Hindlimb muscle (tissue), 1 donor: ENCODE data around the gene AP5M1. TPM values are rescaled to one million over a fixed set of nuclear protein-coding genes. Genes with fewer than 3 reads are reported as not detected.
A peak's percentile ranks its signal among the peaks of the same experiment; 100 is the strongest.
"Not testable (repeated sequence)": the region's sequence is repeated elsewhere in the genome, so short reads cannot be mapped to it uniquely, and the experiment has no call there.

ENCODE experiments used
- DNase-seq: peaks from one replicate; pipeline ENCODE4 v3.0.0-alpha.2; 2013
- polyA plus RNA-seq: library from polyadenylated mRNA; unstranded; fragments of 120-200 nt; gene quantifications from one replicate; pipeline ENCODE4 v1.2.1, GENCODE V29; 2013; ENCODE audit not compliant: insufficient read length

AP5M1 gene, protein sequence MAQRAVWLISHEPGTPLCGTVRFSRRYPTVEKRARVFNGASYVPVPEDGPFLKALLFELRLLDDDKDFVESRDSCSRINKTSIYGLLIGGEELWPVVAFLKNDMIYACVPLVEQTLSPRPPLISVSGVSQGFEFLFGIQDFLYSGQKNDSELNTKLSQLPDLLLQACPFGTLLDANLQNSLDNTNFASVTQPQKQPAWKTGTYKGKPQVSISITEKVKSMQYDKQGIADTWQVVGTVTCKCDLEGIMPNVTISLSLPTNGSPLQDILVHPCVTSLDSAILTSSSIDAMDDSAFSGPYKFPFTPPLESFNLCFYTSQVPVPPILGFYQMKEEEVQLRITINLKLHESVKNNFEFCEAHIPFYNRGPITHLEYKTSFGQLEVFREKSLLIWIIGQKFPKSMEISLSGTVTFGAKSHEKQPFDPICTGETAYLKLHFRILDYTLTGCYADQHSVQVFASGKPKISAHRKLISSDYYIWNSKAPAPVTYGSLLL
- 27.1 TPM for polyA plus RNA-seq

DNA sequence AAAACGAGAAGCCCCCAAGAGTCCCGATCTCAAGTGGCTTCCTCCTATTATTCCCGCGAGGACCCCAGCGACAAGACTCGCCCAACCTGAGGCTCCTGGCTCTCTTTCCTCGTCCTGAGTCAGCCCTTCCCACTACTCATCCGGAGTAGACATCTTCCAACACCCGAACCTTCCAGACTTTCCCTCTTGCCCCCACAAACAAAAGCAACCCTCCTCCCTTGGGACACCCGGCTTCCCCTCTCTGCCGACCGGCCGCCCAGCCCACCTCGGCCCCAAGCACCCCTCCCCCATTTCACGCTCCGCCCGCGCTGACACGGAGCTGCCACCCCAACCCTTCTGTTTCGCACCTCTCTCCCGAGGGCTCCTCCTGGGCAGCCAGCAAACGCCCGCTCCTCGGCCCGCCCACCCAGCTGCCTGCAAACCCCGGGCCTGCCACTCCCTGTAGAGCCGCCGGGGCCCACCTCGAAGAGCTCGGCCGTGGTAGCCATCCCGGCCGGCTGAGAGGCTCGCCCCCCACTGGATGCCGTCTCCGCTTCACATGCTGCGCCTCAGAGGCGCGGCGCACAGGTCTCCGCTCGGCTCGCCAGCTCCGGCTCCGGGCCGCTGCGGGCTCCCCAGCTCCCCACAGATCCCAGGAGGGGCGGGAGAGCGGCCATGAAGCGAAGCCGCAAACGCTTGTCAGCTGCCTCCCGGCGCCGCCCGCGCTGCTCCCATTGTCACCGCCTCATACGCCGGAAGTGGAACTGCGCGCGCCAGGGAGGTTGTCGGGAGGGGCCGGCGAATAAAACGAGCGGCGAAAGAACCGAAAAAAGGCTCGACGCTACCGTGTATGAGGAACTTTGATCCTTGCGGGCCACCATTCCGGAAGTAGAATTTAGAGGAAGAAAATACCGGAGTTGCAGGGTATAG lies at the start of gene AP5M1, which contains the start of gene EXOC5:
AP5M1 (plus strand) TSS at position 811 of the 909 bp plus-strand sequence. CDS start 344 bp downstream, outside the sequence.
EXOC5 (minus strand) TSS at position 745 of the 909 bp plus-strand sequence; CDS start at position 488, 257 bp downstream.
- DNase-seq: peak; percentile 93

DNA sequence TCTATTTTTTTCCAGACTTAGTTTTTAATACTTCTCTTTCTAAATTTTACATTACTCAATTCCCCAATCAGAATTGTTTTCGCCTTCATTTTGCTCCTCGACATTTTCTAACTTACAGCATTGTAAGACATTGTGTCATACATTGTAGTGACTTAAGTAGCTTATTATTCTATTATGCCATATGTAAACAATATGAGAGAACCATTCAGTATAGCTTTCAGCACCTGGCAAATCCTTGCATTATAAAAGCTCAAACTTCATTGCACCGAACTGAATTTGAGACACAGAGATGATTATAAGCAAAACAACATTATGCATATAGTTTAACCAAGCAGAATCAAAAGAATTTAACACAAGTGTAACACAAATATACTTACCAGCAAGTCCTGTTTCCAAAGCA lies 46.8 kb upstream of the AP5M1 start:
- no peak for DNase-seq

DNA sequence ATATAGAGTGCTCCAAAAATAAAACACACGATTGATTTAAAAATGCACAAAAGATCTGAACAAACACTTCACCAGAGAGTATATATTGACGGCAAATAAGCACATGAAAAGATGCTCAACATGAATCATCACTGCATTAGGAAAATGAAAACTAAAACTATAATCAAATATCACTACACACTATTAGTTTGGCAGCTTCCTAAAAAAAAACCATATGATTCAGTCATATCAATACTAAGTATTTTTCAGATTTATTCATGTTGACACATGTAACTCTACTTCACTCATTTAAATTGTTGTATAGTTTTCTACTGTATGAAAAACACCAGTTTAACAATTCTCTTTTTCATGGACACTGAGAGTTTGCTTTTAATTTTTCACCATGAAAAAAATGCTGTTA lies 41.7 kb upstream of the AP5M1 start:
- DNase-seq: no peak

DNA sequence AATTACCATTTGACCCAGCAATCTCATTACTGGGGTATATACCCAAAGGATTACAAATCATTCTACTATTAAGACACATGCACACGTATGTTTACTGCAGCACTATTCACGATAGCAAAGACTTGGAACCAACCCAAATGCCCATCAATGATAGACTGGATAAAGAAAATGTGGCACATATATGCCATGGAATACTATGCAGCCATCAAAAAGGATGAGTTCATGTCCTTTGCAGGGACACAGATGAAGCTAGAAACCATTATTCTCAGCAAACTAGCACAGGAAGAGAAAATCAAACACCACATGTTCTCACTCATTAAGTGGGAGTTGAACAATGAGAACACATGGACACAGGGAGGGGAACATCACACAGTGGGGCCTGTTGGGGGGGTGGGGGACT lies 40.5 kb upstream of the AP5M1 start:
- not testable (repeated sequence) for DNase-seq

DNA sequence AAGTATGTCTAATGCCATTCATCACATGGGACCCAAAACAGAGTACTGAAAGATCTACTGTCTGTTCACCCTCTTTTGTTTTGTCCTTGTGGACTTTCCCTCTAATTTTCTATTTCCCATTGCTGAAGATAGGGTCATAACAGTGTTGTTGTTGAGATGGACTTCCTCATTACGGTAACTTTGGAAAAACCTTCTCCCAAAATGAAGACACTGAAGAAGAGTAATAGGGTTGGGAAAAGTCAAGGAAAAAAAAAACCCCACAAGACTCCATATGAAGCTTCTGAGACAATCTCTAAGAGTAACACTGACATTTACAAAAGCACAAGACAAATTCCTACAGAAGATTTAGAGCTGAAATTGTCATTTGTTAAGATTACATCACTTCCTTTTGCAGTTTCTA lies 36.8 kb upstream of the AP5M1 start:
- no peak for DNase-seq

DNA sequence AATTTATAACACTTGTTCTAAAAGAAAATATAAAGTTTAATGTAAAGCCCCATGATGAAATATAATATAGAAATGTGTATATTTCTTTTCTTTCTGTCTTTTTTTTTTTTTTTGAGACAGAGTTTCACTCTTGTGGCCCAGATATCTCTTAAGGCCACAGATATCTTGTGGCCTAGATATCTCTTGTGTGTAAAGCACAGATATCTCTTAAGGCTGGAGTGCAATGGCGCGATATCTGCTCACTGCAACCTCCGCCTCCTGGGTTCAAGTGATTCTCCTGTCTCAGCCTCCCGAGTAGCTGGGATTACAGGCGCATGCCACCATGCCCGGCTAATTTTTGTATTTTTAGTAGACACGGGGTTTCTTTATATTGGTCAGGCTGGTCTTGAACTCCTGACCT lies 28.7 kb upstream of the AP5M1 start:
- DNase-seq: not testable (repeated sequence)

DNA sequence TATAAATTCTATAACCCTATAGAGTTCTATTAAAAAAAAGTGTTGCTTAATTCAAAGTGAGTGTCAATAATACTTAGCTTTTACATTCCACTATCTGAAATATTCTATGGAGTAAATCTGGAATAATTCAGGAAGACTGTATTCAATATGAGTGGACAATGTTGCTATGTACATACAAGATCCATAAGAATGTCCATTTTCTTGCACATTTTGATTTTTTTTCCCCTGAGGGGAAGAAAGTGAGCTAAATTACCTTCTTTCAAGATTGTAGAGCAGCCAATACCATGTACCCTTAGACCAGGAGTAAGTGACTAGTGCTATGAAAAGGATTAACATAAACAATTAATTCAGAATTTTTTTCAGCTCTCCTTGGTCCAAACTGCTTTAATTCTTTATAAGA lies 25.5 kb upstream of the AP5M1 start:
- DNase-seq: no peak

DNA sequence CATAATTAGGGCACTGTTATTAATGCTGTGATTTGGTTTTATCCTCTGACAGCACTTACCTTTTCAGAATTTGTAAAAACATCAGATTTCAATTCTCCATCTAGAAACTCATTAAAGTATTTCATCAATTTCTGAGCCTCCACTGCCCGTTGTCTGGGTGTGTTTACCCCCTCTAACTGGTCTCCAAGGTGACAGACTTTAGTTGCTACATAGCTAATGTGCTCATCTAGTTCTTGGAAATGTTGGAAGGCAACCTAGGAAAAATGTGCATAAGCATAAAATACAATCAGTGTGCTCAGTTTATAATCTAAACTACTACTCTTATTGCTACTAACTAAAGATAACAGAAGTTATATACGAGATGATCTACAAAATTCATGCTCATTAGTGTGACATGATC lies 24.7 kb upstream of the AP5M1 start:
- peak; percentile 16 for DNase-seq

DNA sequence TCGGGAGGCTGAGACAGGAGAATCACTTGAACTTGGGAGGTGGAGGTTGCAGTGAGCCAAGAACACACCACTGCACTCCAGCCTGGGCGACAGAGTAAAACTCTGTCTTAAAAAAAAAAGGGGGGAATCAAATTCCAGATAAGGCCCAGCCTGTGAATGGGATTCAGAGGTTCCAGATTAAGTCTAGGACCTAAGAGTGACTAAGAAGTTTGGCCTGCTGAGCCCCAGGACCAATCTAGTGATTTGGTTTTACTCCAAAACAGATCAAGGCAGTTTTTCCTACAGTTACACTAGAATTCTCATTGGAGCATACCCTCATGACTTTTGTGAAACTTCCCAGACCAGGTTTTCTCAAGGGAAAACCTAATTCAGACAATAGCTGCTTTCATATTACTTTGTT lies 22.8 kb upstream of the AP5M1 start:
- no peak for DNase-seq

DNA sequence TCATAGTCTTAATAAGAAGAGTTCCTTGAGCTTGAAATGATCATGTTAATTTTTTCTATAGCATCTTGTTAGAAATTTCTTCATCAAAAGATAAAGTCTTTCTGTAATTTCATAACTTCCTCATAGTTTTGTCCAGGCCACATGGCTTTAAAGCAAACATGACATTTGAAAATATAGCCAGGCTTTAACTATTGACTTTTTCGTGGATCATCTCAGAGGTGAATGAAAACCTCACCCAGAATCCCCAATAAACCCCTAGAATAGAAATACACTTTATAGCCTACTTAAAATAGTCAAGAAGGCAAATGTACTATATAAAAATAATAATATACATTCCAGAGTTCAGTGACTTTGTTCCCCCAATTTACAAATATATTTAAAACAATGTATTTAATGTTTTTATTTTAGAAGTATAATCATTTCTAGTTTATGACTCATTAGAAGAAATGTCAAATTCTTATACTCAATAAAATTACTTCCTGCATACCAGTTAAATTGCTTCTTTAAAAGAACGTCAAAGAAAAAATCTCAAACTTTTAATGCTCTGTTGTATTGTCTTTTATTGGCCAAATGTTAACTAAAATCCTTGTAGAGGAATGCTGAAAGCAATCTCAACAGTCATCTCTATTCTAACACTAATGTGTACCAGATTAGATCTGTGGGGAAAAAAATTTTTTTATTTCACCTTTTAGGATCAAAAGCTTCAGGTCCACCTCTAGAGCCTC lies 21.7 kb upstream of the AP5M1 start:
- DNase-seq: no peak

DNA sequence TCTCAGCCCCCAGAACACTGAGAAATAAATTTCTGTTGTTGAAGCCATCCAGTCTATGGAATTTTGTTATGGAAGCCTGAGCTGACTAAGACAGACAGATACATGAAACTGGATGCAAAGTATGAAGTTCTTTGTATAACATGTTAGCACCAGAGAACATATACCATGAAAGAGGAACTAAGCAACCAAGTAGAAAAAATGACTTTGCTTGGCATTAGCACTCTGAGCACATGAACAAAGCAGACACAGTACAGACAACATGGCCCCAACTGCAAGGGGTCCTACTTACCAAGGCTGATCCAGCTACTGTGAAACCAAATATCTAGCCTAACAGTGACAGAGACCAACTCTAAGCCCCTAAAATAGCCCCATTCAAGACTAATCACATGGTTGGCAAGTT lies 13.9 kb upstream of the AP5M1 start:
- DNase-seq: no peak

DNA sequence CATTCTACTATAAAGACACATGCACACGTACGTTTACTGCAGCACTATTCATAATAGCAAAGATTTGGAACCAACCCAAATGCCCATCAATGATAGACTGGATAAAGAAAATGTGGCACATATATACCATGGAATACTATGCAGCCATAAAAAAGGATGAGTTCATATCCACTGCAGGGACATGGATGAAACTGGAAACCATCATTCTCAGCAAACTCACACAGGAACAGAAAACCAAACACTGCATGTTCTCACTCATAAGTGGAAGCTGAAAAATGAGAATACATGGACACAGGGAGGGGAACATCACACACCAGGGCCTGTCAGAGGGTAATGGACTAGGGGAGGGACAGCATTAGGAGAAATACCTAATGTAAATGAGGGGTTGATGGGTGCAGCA lies 10.6 kb upstream of the AP5M1 start:
- DNase-seq: not testable (repeated sequence)

DNA sequence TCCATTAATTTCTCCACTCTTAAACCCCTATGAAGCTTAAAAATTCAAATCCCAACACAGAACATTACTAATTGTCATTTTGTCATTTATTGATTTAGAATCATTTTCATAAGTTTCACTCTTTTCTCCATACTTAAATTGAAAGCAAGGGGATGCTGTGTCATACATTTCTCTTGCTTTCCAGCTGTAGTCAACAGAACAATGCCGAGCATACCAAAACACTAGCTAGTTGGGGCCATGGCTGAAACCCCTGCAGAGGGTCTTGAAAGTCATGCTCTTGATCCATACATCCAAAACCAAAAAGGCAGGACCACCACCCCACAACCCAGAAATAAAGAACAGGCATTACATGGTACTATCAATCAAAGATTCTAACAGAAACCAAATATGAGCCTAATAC lies 9.1 kb upstream of the AP5M1 start:
- no peak for DNase-seq

DNA sequence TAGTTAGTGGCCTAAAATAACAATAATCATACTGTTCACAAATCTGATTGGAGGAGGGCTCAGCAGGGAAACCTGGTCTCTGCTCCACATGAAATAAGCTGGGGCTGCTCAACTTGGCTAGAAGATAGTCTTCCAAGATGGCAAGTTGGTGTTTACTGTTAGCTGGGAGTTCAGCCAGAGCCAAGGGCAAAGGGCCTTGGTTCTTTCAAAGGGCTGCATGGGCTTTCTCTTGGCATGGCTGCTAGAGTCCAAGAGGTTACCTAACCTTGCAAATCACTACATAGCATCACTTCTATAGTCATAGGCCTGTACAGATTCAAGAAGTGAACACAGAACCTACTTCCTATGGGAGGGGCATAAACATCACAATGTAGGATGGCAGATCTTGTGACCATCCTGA lies 7.2 kb upstream of the AP5M1 start:
- no peak for DNase-seq

DNA sequence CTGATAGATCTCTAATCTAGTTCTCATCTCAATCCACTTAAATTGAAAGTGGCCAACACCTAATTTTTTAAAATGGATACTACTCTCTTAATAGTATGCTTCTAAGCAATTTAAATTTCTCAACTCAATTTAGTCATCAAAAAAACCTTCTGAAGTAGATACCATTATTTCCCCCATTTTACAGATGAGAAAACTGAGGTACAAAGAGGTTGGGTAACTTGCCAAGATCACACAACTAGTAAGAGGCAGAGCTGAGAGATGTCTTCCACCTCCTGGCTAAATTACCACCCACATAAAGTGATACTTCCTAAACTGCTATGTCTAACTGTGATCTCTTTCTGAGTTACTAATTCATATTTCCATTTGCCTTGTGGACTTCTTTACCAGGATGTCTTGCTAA lies 6.7 kb upstream of the AP5M1 start:
- DNase-seq: no peak

DNA sequence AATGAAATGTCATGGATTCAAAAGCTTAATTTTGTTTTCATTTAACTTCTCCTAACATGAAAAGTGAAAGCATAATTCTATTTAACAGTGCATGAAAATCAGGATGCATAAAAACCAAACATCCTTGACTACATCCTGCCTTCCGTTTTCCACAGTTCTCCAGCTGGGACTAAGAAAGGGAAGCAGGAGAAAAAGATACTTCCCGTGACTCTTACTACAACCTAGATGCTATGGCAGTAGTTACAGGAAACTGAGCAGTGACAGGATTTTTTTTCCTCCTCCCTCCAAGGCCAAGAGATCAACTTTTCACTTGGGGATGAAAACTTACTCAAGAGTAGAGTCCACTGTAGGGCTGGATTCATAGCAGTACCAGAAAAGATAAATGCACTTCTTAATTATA lies 2.7 kb upstream of the AP5M1 start:
- DNase-seq: no peak

DNA sequence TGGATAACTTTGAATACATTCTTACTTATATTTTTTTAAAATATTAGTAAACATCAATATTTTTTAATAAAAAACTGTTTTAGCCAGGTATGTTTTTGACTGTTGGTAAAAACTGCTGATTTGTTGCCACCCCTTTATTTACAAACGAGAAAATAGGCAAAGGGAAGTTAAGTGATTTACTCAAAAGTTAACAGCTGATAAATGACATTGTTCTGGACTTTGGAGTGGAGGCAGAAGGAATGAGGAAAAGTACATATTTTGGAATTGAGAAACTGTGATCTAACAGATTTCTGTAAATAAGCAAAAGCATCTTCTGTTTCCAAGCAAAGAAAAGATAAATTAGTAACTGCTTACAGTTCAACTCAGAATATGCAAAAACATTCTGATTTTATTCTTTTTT lies 4.5 kb downstream of the AP5M1 start:
- no peak for DNase-seq

DNA sequence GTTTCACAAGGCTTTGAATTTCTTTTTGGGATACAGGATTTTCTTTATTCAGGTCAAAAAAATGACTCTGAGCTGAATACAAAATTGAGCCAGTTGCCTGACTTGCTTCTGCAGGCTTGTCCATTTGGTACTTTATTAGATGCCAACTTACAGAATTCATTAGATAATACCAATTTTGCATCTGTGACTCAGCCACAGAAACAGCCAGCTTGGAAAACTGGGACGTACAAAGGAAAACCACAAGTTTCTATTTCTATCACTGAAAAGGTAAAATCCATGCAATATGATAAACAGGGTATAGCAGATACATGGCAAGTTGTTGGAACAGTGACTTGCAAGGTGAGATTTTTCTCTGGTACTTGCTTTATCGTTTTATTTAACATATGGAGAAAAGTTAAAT lies 5.8 kb downstream of the AP5M1 start:
- no peak for DNase-seq

DNA sequence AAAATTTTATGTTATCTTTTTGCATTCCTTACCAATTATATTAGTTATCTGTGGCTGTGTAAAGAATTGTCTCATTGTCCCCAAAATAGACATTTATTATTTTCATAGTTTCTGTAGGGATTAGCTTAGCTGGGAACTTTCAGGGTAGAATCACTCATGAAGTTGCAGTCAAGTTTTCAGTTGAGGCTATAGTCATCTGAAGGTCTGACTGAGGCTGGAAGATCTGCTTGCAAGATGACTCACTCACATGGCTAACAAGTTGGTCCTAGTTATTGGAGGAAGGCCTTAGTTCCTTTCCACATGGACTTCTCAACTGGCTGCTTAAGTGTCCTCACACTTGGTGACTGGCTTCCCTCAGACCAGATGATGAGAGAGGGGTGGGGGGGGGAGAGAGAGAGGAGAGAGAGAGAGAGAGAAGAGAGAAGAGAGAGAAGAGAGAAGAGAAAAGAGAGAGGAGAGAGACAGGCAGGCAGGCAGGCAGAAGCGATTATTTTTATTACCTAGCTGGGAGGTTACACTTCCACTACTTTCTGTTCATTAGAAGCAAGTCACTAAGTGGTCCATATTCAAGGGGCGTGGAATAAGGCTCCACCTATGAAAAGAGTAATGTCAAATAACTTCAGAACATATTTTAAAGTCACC lies 6.4 kb downstream of the AP5M1 start:
- DNase-seq: no peak

DNA sequence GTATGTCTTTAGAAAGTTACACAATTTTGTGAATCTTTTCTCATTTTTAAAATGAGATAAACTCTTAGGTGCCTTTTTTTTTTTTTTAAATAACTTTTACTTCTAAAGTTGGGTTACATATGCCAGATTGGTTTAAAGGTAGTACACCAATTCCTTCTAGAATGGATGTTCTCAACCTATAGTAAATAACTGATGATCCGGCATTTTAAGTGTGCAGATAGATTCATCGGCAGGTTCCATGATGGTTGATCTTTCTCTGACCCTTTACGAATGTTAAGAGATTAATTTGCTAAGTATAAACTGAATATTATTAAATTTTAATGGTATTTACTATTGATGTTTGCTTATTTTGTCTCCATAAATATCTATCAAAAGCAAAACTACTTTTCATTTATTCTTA lies 8.3 kb downstream of the AP5M1 start:
- DNase-seq: no peak

DNA sequence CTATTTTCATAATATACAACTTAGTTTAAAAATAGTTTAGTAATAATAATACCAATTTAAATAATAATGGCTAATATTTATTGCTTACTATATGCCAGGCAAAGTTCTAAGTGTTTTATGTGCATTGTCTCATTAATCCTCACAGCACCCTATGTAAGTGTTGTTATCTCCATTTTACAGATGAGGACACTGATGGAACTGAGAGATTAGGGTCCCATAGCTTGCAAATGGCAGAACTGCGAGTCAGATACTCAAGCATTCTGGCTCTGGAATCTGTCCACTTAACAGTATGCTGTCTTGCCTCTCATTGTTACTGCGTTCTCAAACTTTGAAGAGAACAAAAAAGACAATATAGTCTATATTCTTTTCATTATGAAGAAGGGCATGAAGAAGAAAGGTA lies 19.0 kb downstream of the AP5M1 start:
- DNase-seq: no peak

DNA sequence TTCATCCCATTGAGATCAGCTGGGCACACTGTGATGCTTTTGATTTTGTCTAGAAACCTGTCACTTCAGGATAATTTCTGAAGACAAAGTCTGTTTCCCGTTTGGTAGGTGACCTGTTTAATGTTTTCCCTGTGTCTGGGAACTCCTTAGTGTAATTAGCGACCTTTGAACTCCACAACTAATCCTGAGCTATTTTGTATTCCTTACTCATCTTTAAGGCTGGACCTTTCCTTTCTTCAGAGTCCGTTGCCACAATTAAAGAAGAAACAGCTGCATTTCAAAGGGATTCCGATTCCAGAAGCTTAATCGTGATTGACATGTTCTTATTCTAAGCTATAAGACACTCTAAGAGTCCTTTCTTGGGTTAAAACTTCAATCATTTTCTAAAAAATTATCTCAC lies 22.0 kb downstream of the AP5M1 start:
- DNase-seq: no peak
